HepG2 (cell line): Measurements from ENCODE around the gene EEF2. TPM values are rescaled to one million over a fixed set of nuclear protein-coding genes. Genes with fewer than 3 reads are reported as not detected.

ENCODE experiments used
- ATAC-seq: fragments of 200-7000 bp; cut with Tn5 transposase; 3 replicates; pipeline ENCODE4 v1.9.1; 2020; ENCODE audit warnings: mild to moderate bottlenecking, moderate library complexity
- BruUV-seq: library from RNA; stranded (reverse); fragments of 400-500 nt; replicated peaks from 2 replicates; lab custom pipeline; 2021; lab: Mats Ljungman, UMichigan
- CTCF ChIA-PET: fragments of 300-600 bp; formaldehyde crosslinking; extraction: SDS; loops from one replicate; lab custom pipeline; 2021; ENCODE audit warnings: low total read pairs, inconsistent platforms, low intra/inter-chr PET ratio; lab: Yijun Ruan, JAX
- POLR2A ChIA-PET: fragments of 350-600 bp; sonication (Branson Sonifier 250); formaldehyde crosslinking; loops from one replicate; lab custom pipeline; 2020; ENCODE audit warnings: antibody characterized with exemption, inconsistent platforms; lab: Yijun Ruan, JAX
- DNase-seq: peaks from one replicate; pipeline ENCODE4 v3.0.0-alpha.2; 2015; ENCODE audit warnings: low spot score
- FAIRE-seq: peaks from 3 replicates; lab custom pipeline; 2011; peaks lifted over from hg19 to GRCh38; lab: Jason Lieb, UNC
- H2AFZ ChIP-seq: one replicate; pipeline ENCODE4 v1.6.1; 2011; ENCODE audit warnings: low read length, inconsistent platforms
- H3K27ac ChIP-seq: fragments of 300-600 bp; 3 replicates; pipeline ENCODE4 v1.8.0; 2011; ENCODE audit warnings: mixed run types, mild to moderate bottlenecking, mixed read lengths, low read length, inconsistent platforms; ENCODE audit not compliant: insufficient read depth; ENCODE audit errors: extremely low read length
- H3K27me3 ChIP-seq, 2 experiments: fragments of 200-600 bp in 1 of 2; 2 replicates in 1 of 2; 3 replicates in 1 of 2; pipeline versions ENCODE4 v1.6.0 to v1.8.0; 2011; ENCODE audit warnings: low read length in 2 of 2, mild to moderate bottlenecking in 2 of 2, moderate library complexity in 2 of 2, inconsistent platforms in 1 of 2; ENCODE audit not compliant: insufficient read depth in 2 of 2, control insufficient read depth in 1 of 2
- H3K36me3 ChIP-seq, 2 experiments: fragments of 200-600 bp in 1 of 2; replicated peaks in 1 of 2; 2 replicates in 1 of 2; 3 replicates in 1 of 2; pipeline versions ENCODE4 v1.5.1 to v1.8.0; 2011; ENCODE audit warnings: low read length in 2 of 2, inconsistent platforms in 1 of 2; ENCODE audit not compliant: insufficient read depth in 2 of 2, control insufficient read depth in 1 of 2
- H3K4me1 ChIP-seq: 2 replicates; pipeline ENCODE4 v1.5.1; 2012; ENCODE audit warnings: low read length, inconsistent platforms; ENCODE audit not compliant: insufficient read depth
- H3K4me2 ChIP-seq: 2 replicates; pipeline ENCODE4 v1.6.0; 2011; ENCODE audit warnings: low read depth, low read length, inconsistent platforms
- H3K4me3 ChIP-seq, 3 experiments: fragments of 200-600 bp in 1 of 3; sonication (generic), shearing (Covaris generic) in 1 of 3; replicated peaks in 1 of 3; 2 replicates each; pipeline ENCODE4 v1.5.1; 2011 to 2016; ENCODE audit warnings: low read length in 3 of 3, inconsistent platforms in 2 of 3, low read depth in 2 of 3, mild to moderate bottlenecking in 2 of 3, control low read depth in 1 of 3, mixed read lengths in 1 of 3; ENCODE audit not compliant: insufficient read depth in 1 of 3
- H3K79me2 ChIP-seq: one replicate; pipeline ENCODE4 v1.6.1; 2011; ENCODE audit warnings: low read length, inconsistent platforms; ENCODE audit not compliant: insufficient read depth
- H3K9ac ChIP-seq: 2 replicates; pipeline ENCODE4 v1.6.0; 2011; ENCODE audit warnings: mild to moderate bottlenecking, low read depth, low read length, inconsistent platforms; ENCODE audit not compliant: insufficient read depth
- H3K9me3 ChIP-seq: 2 replicates; pipeline ENCODE4 v1.5.1; 2012; ENCODE audit warnings: mild to moderate bottlenecking, low read length
- H4K20me1 ChIP-seq: 2 replicates; pipeline ENCODE4 v1.6.0; 2011; ENCODE audit warnings: inconsistent platforms, mild to moderate bottlenecking, low read length, moderate library complexity; ENCODE audit not compliant: insufficient read depth
- FOSL2 ChIP-seq: sonication (generic); formaldehyde crosslinking; IDR thresholded peaks from 2 replicates; pipeline ENCODE4 v1.4.0; 2020; ENCODE audit warnings: missing genetic modification reagents
- KLF11 ChIP-seq: IDR thresholded peaks from 2 replicates; pipeline ENCODE4 v1.6.1; 2016; ENCODE audit warnings: missing compliant biosample characterization
- MAFF ChIP-seq: IDR thresholded peaks from 2 replicates; pipeline ENCODE4 v1.6.1; 2011; ENCODE audit warnings: low read depth, low read length, improper control_type of control experiment
- MXD4 ChIP-seq: IDR thresholded peaks from 2 replicates; pipeline ENCODE4 v1.6.1; 2016; ENCODE audit warnings: mild to moderate bottlenecking, missing biosample characterization, missing genetic modification reagents
- RBM22 ChIP-seq: fragments of 200-400 bp; formaldehyde crosslinking; optimal IDR thresholded peaks from 2 replicates; pipeline ENCODE3; 2017; ENCODE audit warnings: mild to moderate bottlenecking, low read length, moderate library complexity
- RCOR2 ChIP-seq: IDR thresholded peaks from 2 replicates; pipeline ENCODE4 v1.6.1; 2016; ENCODE audit warnings: missing biosample characterization, missing genetic modification reagents
- TEAD2 ChIP-seq: sonication (generic); formaldehyde crosslinking; IDR thresholded peaks from 2 replicates; pipeline ENCODE4 v1.9.0; 2021; ENCODE audit warnings: missing genetic modification reagents
- TRIM24 ChIP-seq: sonication (generic); formaldehyde crosslinking; IDR thresholded peaks from 2 replicates; pipeline ENCODE4 v1.8.0; 2022; ENCODE audit warnings: mild to moderate bottlenecking, missing genetic modification reagents
- ZNF382 ChIP-seq: sonication (generic); formaldehyde crosslinking; IDR thresholded peaks from 2 replicates; pipeline ENCODE4 v1.5.0; 2020; ENCODE audit warnings: missing genetic modification reagents, mild to moderate bottlenecking, borderline replicate concordance
- ZNF530 ChIP-seq: sonication (generic); formaldehyde crosslinking; IDR thresholded peaks from 2 replicates; pipeline ENCODE4 v1.5.0; 2020; ENCODE audit warnings: low read depth, mild to moderate bottlenecking, missing genetic modification reagents
- ZNF605 ChIP-seq: sonication (generic); formaldehyde crosslinking; IDR thresholded peaks from 2 replicates; pipeline ENCODE4 v1.8.0; 2022; ENCODE audit warnings: mild to moderate bottlenecking, missing genetic modification reagents
- ZNF672 ChIP-seq: sonication (generic); formaldehyde crosslinking; IDR thresholded peaks from 2 replicates; pipeline ENCODE4 v1.8.1; 2022; ENCODE audit warnings: missing genetic modification reagents
- ZXDC ChIP-seq: sonication (generic); formaldehyde crosslinking; IDR thresholded peaks from 2 replicates; pipeline ENCODE4 v1.5.0; 2020; ENCODE audit warnings: mild to moderate bottlenecking, missing genetic modification reagents
- WGBS: methylation state at CpG from one replicate; pipeline ENCODE4 v1.1.6; 2017; ENCODE audit warnings: low lambda C conversion rate; 5-methylcytosine and 5-hydroxymethylcytosine counted together
- in situ Hi-C: cut with HindIII; loops from 2 replicates; pipeline ENCODE4 v1.10.0; 2017; ENCODE audit warnings: low pct_unique_long_range_greater_than_20kb; ENCODE audit not compliant: extremely low pct_ligation_motif_present
- intact Hi-C: fragments of 100-400 bp; cut with micrococcal nuclease; formaldehyde crosslinking; loops from one replicate; pipeline ENCODE4 v1.10.0; 2022; ENCODE audit not compliant: unreplicated experiment
- polyA plus RNA-seq, 8 experiments: library from polyadenylated mRNA; depleted of rRNA in 3 of 8; stranded (reverse) in 7 of 8; unstranded in 1 of 8; fragments of >200 nt; fragmentation: Illumina TruSeq in 4 of 8; extraction: Trizol in 4 of 8; gene quantifications; 2 replicates each; pipeline versions ENCODE4 v1.2.1 to v1.2.3, GENCODE V29; 2011 to 2016; ENCODE audit warnings: low read depth in 4 of 8, missing spikeins in 1 of 8, mixed read lengths in 1 of 8; ENCODE audit not compliant: insufficient read depth in 1 of 8
- total RNA-seq, 5 experiments: library from RNA; depleted of rRNA; stranded (reverse); fragments of >200 nt; fragmentation: Illumina TruSeq; extraction: Trizol; gene quantifications; 2 replicates each; pipeline ENCODE4 v1.2.3, GENCODE V29; 2016; ENCODE audit warnings: low read depth in 1 of 5
- TF ChIP-seq, protein P1 (sequence below): sonication (generic); formaldehyde crosslinking; IDR thresholded peaks from 2 replicates; pipeline ENCODE4 v1.5.0; 2020; ENCODE audit warnings: mild to moderate bottlenecking, missing genetic modification reagents, borderline replicate concordance

EEF2 gene
- total and polyA plus RNA-seq, 2 of the 13 experiments (the other 11 are each of a cell fraction or from before 2014, with no cell fraction given) = 1,441 to 1,777 TPM

DNA sequence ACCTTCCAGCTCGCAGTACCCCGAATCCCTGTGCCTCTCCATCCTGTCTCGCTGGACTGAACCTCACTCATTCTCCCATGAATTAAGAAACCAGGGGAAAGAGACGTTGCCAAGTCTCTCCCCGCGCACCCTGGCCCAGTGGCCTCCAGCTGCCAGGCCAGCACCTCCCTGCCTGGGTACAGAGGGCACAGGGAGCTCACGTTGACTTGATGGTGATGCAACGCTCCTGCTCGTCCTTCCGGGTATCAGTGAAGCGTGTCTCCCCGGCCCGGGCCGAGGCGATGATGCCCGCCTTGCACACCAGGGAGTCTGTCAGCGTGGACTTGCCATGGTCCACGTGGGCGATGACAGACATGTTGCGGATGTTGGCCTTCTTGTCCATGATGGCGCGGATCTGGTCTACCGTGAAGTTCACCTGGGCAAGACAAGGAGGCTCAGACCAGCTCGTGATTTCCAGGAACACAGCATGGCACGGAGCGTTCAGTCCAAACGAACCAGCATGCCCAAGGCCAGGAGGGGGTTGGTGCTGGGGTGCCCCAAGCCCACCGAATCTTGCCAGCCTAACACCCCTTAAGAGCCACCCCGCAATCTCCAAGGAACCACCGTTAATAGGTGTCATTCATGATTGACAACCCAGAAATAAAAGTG is 1.2 kb downstream of the EEF2 start (continued):
- TF ChIP-seq, protein P1, sequence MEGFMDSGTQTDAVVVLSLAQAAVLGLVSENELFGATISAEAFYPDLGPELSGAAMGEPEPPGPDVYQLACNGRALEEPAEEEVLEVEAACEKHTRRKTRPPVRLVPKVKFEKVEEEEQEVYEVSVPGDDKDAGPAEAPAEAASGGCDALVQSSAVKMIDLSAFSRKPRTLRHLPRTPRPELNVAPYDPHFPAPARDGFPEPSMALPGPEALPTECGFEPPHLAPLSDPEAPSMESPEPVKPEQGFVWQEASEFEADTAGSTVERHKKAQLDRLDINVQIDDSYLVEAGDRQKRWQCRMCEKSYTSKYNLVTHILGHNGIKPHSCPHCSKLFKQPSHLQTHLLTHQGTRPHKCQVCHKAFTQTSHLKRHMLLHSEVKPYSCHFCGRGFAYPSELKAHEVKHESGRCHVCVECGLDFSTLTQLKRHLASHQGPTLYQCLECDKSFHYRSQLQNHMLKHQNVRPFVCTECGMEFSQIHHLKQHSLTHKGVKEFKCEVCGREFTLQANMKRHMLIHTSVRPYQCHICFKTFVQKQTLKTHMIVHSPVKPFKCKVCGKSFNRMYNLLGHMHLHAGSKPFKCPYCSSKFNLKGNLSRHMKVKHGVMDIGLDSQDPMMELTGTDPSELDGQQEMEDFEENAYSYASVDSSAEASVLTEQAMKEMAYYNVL (CRISPR knock-in tag) = no peak
- no peak for TF ChIP-seq TEAD2 (CRISPR knock-in tag)

DNA sequence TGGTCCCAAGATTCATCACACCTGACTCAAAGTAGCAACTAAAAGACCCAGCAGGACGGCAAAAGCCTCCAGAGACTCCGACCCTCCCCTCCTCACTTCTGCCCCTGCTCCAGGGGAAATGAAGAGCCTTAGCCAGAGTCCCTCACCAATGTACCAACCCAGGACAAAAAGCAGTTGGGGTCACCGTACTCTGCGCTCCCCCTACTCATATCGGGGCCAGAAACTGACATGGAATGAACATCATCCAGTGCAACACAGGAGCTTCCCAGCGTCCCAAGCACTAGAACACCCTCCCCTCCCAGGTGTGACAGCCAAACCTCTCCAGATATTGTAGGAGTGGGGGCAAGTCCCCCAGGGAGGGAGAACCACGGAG is 1.7 kb downstream of the EEF2 start:
- Histone ChIP-seq H3K27me3 (no peaks in the 10 kb centered on the region; a peak in 1 of 5 replicates), H3K79me2 (peaks cover 50% of the 10 kb centered on the region), H3K9me3 (no peaks in the 10 kb centered on the region), H2AFZ (no peak overlapping the region), H3K36me3 (peaks cover 53 to 59% of the 10 kb centered on the region in 2 experiments), H3K9ac (peak overlapping the region; percentile 99), H3K4me2 (peak overlapping the region; percentile 99), H3K4me1 (peaks cover 50% of the 10 kb centered on the region), H3K4me3 (peak overlapping the region; percentile 93 to 100 (median 95); a peak in 5 of 6 replicates), H3K27ac (peak overlapping the region; percentile 92), H4K20me1 (peaks cover 65% of the 10 kb centered on the region)
- intact Hi-C loops = no loop called here
- 66% methylated on average over 7 of the region's 7 CpGs for WGBS
- ChIA-PET POLR2A (interaction anchor here (1.2 to 7.4 kb wide), 3 partner anchors 12 to 79 kb away, joined by 4 to 118 read pairs (median 56); partner anchors contain the start of gene DAPK3), CTCF (no interaction called here)
- no TSS peak for BruUV-seq
- in situ Hi-C loops = no loop called here
- no peak for FAIRE-seq
- no peak for ATAC-seq
- DNase-seq = no peak
- no peak for TF ChIP-seq ZNF605 (CRISPR knock-in tag)
- TF ChIP-seq MAFF = no peak
- no peak for TF ChIP-seq TRIM24
- no peak for TF ChIP-seq KLF11 (CRISPR knock-in tag)
- no peak for TF ChIP-seq MXD4 (CRISPR knock-in tag)
- no peak for TF ChIP-seq ZXDC
- no peak for TF ChIP-seq ZNF530 (CRISPR knock-in tag)
- TF ChIP-seq RBM22 = peak; percentile 13
- no peak for TF ChIP-seq ZNF382
- 0 out of 2 replicates have a peak, but pooled peaks have one; percentile 0 for TF ChIP-seq ZNF672
- TF ChIP-seq FOSL2 (CRISPR knock-in tag) = no peak; the same call in 1 of the 2 replicates
- TF ChIP-seq RCOR2 = no peak
